NB4 (cell line): ENCODE data around the gene NBEA.

ENCODE experiments used
- CTCF ChIP-seq: IDR thresholded peaks from one replicate; pipeline ENCODE4 v1.5.1; 2012; ENCODE audit warnings: low read depth, low read length
- POLR2A ChIP-seq: IDR thresholded peaks from 2 replicates; pipeline ENCODE4 v1.6.1; 2011; ENCODE audit warnings: mild to moderate bottlenecking; ENCODE audit not compliant: insufficient read length; ENCODE audit errors: extremely low read depth

GRCh38 chr13:35557475-35557874, 615.4 kb downstream of the NBEA start:
- TF ChIP-seq CTCF (no peak), POLR2A (no peak)
